Gastrocnemius medialis (tissue), 4 donors: ENCODE data around the gene KAZN. TPM values are rescaled to one million over a fixed set of nuclear protein-coding genes. Genes with fewer than 3 reads are reported as not detected.

Source experiments
- ATAC-seq, 2 donors: fragments of 150-250 bp; one replicate each; pipeline ENCODE4 v1.9.1; 2016
- DNase-seq, 2 donors: peaks; one replicate each; pipeline ENCODE4 v3.0.0-alpha.2; 2019
- H3K27ac ChIP-seq, 4 donors: fragments of 200-600 bp; sonication (generic); 1 replicate in 1 of 4; 2 replicates in 3 of 4; pipeline ENCODE4 v1.5.1; 2016 to 2018; ENCODE audit warnings: mild to moderate bottlenecking in 2 of 4, moderate library complexity in 1 of 4
- H3K27me3 ChIP-seq, 3 donors: fragments of 200-600 bp; sonication (generic) in 2 of 3; 1 replicate in 1 of 3; 2 replicates in 2 of 3; pipeline versions ENCODE4 v1.5.1 to v1.6.0; 2016 to 2019; ENCODE audit warnings: mild to moderate bottlenecking in 1 of 3, moderate library complexity in 1 of 3
- H3K36me3 ChIP-seq, 2 donors: fragments of 200-600 bp; sonication (generic) in 1 of 2; one replicate each; pipeline ENCODE4 v1.5.1; 2017 to 2018
- H3K4me1 ChIP-seq, 2 donors: fragments of 200-600 bp; sonication (generic) in 1 of 2; one replicate each; pipeline ENCODE4 v1.5.1; 2016 to 2017; ENCODE audit warnings: mild to moderate bottlenecking in 2 of 2
- H3K4me3 ChIP-seq, 4 donors: fragments of 200-600 bp; sonication (generic) in 3 of 4; 1 replicate in 1 of 4; 2 replicates in 3 of 4; pipeline ENCODE4 v1.5.1; 2016 to 2019; ENCODE audit warnings: mild to moderate bottlenecking in 2 of 4
- H3K9me3 ChIP-seq, 3 donors: fragments of 200-600 bp; sonication (generic) in 2 of 3; 1 replicate in 1 of 3; 2 replicates in 2 of 3; pipeline ENCODE4 v1.5.1; 2016 to 2019
- CTCF ChIP-seq, 5 experiments: fragments of 450-650 bp in 3 of 5; fragments of 200-600 bp in 2 of 5; sonication (generic) in 2 of 5; IDR thresholded peaks in 4 of 5; conservative IDR thresholded peaks in 1 of 5; 1 replicate in 4 of 5; 2 replicates in 1 of 5; pipeline ENCODE4 v1.5.1; 2016 to 2019; ENCODE audit warnings: antibody characterized with exemption in 5 of 5, mild to moderate bottlenecking in 3 of 5, moderate library complexity in 3 of 5
- POLR2A ChIP-seq, 2 donors: fragments of 450-650 bp; IDR thresholded peaks; one replicate each; pipeline ENCODE4 v1.6.1; 2017; ENCODE audit warnings: antibody characterized with exemption in 2 of 2, mild to moderate bottlenecking in 2 of 2, moderate library complexity in 2 of 2
- in situ Hi-C, 4 donors: fragments of 200-750 bp; cut with MboI; loops; one replicate each; pipeline versions ENCODE4 v1.15.0 to v1.8.0; 2017; ENCODE audit warnings: low sequenced_read_pairs in 4 of 4
- intact Hi-C: fragments of 100-400 bp; cut with DNase I; formaldehyde crosslinking; loops from one replicate; pipeline ENCODE4 v1.15.1; 2023; ENCODE audit warnings: low total_unique reads
- total RNA-seq, 4 donors: library from RNA; depleted of rRNA; stranded (reverse); fragments of >200 nt; gene quantifications; one replicate each; pipeline versions ENCODE4 v1.1.0 to v1.2.3, GENCODE V29; 2016

Gene KAZN
- total RNA-seq, 4 donors from 2014 or later: 0.05 to 2.2 (median 1.00) TPM

GRCh38 chr1:14750490-14750889 is 152.0 kb downstream of the KAZN start:
- Histone ChIP-seq H3K36me3 (no peaks in the 10 kb centered on the region), H3K9me3 (no peaks in the 10 kb centered on the region), H3K4me1 (no peaks in the 10 kb centered on the region), H3K4me3 (no peak overlapping the region), H3K27me3 (no peaks in the 10 kb centered on the region), H3K27ac (no peak overlapping the region)
- DNase-seq (no peak), ATAC-seq (no peak)
- in situ Hi-C loops: no loop called here
- intact Hi-C loops: no loop called here
- TF ChIP-seq POLR2A (IDR thresholded peaks at IDR 0.05): no peak
- TF ChIP-seq CTCF (IDR thresholded peaks at IDR 0.05 in 4 of 5, conservative IDR thresholded peaks at IDR 0.05 in 1 of 5): no peak

- Histone ChIP-seq H3K4me3 (no peak overlapping the region), H3K27me3 (no peaks in the 10 kb centered on the region), H3K36me3 (no peaks in the 10 kb centered on the region), H3K9me3 (no peaks in the 10 kb centered on the region), H3K27ac (no peak overlapping the region), H3K4me1 (no peaks in the 10 kb centered on the region)
- TF ChIP-seq POLR2A (IDR thresholded peaks at IDR 0.05): no peak
- TF ChIP-seq CTCF (IDR thresholded peaks at IDR 0.05 in 4 of 5, conservative IDR thresholded peaks at IDR 0.05 in 1 of 5): no peak
- intact Hi-C loops: no loop called here
- no peak for DNase-seq
- ATAC-seq: no peak
- in situ Hi-C loops: no loop called here
Measured at GRCh38 chr1:14755518-14756252, 157.2 kb downstream of the KAZN start.

GRCh38 chr1:14756589-14757285 is 158.3 kb downstream of the KAZN start:
- no peaks in the 10 kb centered on the region for H3K9me3 ChIP-seq
- intact Hi-C loops: no loop called here
- H3K4me3 ChIP-seq: no peak overlapping the region
- in situ Hi-C loops: no loop called here
- TF ChIP-seq POLR2A (IDR thresholded peaks at IDR 0.05): no peak
- TF ChIP-seq CTCF (IDR thresholded peaks at IDR 0.05 in 4 of 5, conservative IDR thresholded peaks at IDR 0.05 in 1 of 5): no peak
- DNase-seq (no peak), ATAC-seq (no peak)
- H3K27me3 ChIP-seq: no peaks in the 10 kb centered on the region
- no peaks in the 10 kb centered on the region for H3K36me3 ChIP-seq
- H3K4me1 ChIP-seq: no peaks in the 10 kb centered on the region
- no peak overlapping the region for H3K27ac ChIP-seq

GRCh38 chr1:14757286-14757625 is 158.8 kb downstream of the KAZN start:
- in situ Hi-C loops (no loop called here), intact Hi-C loops (no loop called here)
- no peaks in the 10 kb centered on the region for H3K27me3 ChIP-seq
- DNase-seq: no peak
- H3K4me3 ChIP-seq: no peak overlapping the region
- H3K9me3 ChIP-seq: no peaks in the 10 kb centered on the region
- no peak for ATAC-seq
- no peaks in the 10 kb centered on the region for H3K36me3 ChIP-seq
- no peak overlapping the region for H3K27ac ChIP-seq
- no peak for TF ChIP-seq POLR2A (IDR thresholded peaks at IDR 0.05)
- no peak for TF ChIP-seq CTCF (IDR thresholded peaks at IDR 0.05 in 4 of 5, conservative IDR thresholded peaks at IDR 0.05 in 1 of 5)
- H3K4me1 ChIP-seq: no peaks in the 10 kb centered on the region
